Vagina (tissue), 2 donors: ENCODE measurements around the gene RNU1-3. TPM values are rescaled to one million over a fixed set of nuclear protein-coding genes. Genes with fewer than 3 reads are reported as not detected.
"Not testable (repeated sequence)": the region's sequence is repeated elsewhere in the genome, so short reads cannot be mapped to it uniquely, and the experiment has no call there.

Source experiments
- DNase-seq, 2 donors: peaks; one replicate each; pipeline ENCODE4 v3.0.0-alpha.2; 2017; ENCODE audit errors: extremely low spot score in 2 of 2
- H3K27ac ChIP-seq: fragments of 200-600 bp; sonication (generic); one replicate; pipeline ENCODE4 v1.5.1; 2019
- H3K27me3 ChIP-seq: fragments of 200-600 bp; sonication (generic); one replicate; pipeline ENCODE4 v1.5.1; 2019
- H3K36me3 ChIP-seq, 2 donors: fragments of 200-600 bp; sonication (generic); one replicate each; pipeline ENCODE4 v1.5.1; 2017 to 2019
- H3K4me1 ChIP-seq: fragments of 200-600 bp; sonication (generic); one replicate; pipeline ENCODE4 v1.5.1; 2019
- H3K4me3 ChIP-seq, 2 donors: fragments of 200-600 bp; sonication (generic); 1 replicate in 1 of 2; 2 replicates in 1 of 2; pipeline ENCODE4 v1.5.1; 2016 to 2019
- H3K9me3 ChIP-seq: fragments of 200-600 bp; sonication (generic); one replicate; pipeline ENCODE4 v1.5.1; 2019
- CTCF ChIP-seq, 3 experiments: fragments of 450-650 bp in 2 of 3; fragments of 200-600 bp in 1 of 3; sonication (generic) in 1 of 3; IDR thresholded peaks; one replicate each; pipeline ENCODE4 v1.5.1; 2017 to 2019; ENCODE audit warnings: antibody characterized with exemption in 3 of 3, mild to moderate bottlenecking in 2 of 3, moderate library complexity in 2 of 3
- POLR2A ChIP-seq, 2 donors: fragments of 450-650 bp; IDR thresholded peaks; one replicate each; pipeline ENCODE4 v1.6.1; 2017; ENCODE audit warnings: antibody characterized with exemption in 2 of 2, mild to moderate bottlenecking in 2 of 2, moderate library complexity in 2 of 2
- POLR2AphosphoS5 ChIP-seq, 2 donors: sonication (generic); formaldehyde crosslinking; IDR thresholded peaks; one replicate each; pipeline ENCODE4 v1.9.0; 2017; ENCODE audit warnings: antibody characterized with exemption in 2 of 2, mild to moderate bottlenecking in 2 of 2, low read depth in 1 of 2; ENCODE audit not compliant: insufficient read depth in 1 of 2
- intact Hi-C: fragments of 100-400 bp; cut with DNase I; formaldehyde crosslinking; loops from one replicate; pipeline ENCODE4 v1.15.1; 2023
- total RNA-seq: library from RNA; depleted of rRNA; stranded (reverse); fragments of >200 nt; gene quantifications from one replicate; pipeline ENCODE4 v1.2.3, GENCODE V29; 2016

The RNU1-3 gene
- total RNA-seq, 1 donor from 2014 or later = 19,908 TPM

GRCh38 chr1:16644482-16645270, 22.1 kb downstream of the RNU1-3 start:
- intact Hi-C loops = not testable (repeated sequence)
- H3K4me1 ChIP-seq = peaks cover 40% of the 10 kb centered on the region

GRCh38 chr1:16644193-16644481, 22.6 kb downstream of the RNU1-3 start:
- TF ChIP-seq POLR2AphosphoS5 (IDR thresholded peaks at IDR 0.05; ENCODE audit: insufficient read depth in 1 of 2, low read depth in 1 of 2) (no peak), POLR2A (IDR thresholded peaks at IDR 0.05) (no peak), CTCF (IDR thresholded peaks at IDR 0.05) (no peak)
- peak overlapping the region; percentile 64 to 81 for H3K4me3 ChIP-seq
- H3K27me3 ChIP-seq = no peaks in the 10 kb centered on the region
- intact Hi-C loops = no loop called here
- DNase-seq = peak in 1 of 2 donors; percentile 100
- H3K4me1 ChIP-seq = peaks cover 40% of the 10 kb centered on the region
- no peaks in the 10 kb centered on the region for H3K36me3 ChIP-seq
- peak overlapping the region; percentile 88 for H3K27ac ChIP-seq
- no peaks in the 10 kb centered on the region for H3K9me3 ChIP-seq

More at GRCh38 chr1:16644482-16645270, 22.1 kb downstream of the RNU1-3 start:
- Histone ChIP-seq H3K27ac (peak overlapping the region; percentile 88), H3K4me3 (peak overlapping the region; percentile 64 to 81)
- H3K9me3 ChIP-seq, H3K27me3 ChIP-seq, H3K36me3 ChIP-seq: not testable (repeated sequence)
- TF ChIP-seq POLR2A (IDR thresholded peaks at IDR 0.05) (peak in 1 of 2 donors; percentile 5), CTCF (IDR thresholded peaks at IDR 0.05) (peak; percentile 28 to 47 (median 45)), POLR2AphosphoS5 (IDR thresholded peaks at IDR 0.05; ENCODE audit: insufficient read depth in 1 of 2, low read depth in 1 of 2) (peak; percentile 87 to 94)
- peak; percentile 99 to 100 for DNase-seq

- Histone ChIP-seq H3K4me3 (peak overlapping the region; percentile 64 to 81), H3K27ac (peak overlapping the region; percentile 88), H3K4me1 (peaks cover 40% of the 10 kb centered on the region)
- DNase-seq = peak; percentile 90 to 98
- H3K27me3 ChIP-seq, H3K36me3 ChIP-seq, intact Hi-C loops, H3K9me3 ChIP-seq: not testable (repeated sequence)
These were observed 23.1 kb downstream of the RNU1-3 start for GRCh38 chr1:16643476-16644192.

- H3K27ac ChIP-seq, H3K36me3 ChIP-seq, intact Hi-C loops, H3K27me3 ChIP-seq, H3K9me3 ChIP-seq: not testable (repeated sequence)
- peaks cover 40% of the 10 kb centered on the region for H3K4me1 ChIP-seq
- peak; percentile 96 to 100 for DNase-seq
- peak overlapping the region; percentile 64 to 81 for H3K4me3 ChIP-seq
These were observed 23.7 kb downstream of the RNU1-3 start for GRCh38 chr1:16643001-16643411.

- H3K27ac ChIP-seq, H3K9me3 ChIP-seq, H3K4me3 ChIP-seq, H3K27me3 ChIP-seq, H3K36me3 ChIP-seq, intact Hi-C loops: not testable (repeated sequence)
- peak; percentile 93 to 97 for DNase-seq
- peaks cover 40% of the 10 kb centered on the region for H3K4me1 ChIP-seq
These were observed 24.5 kb downstream of the RNU1-3 start for GRCh38 chr1:16642025-16642966.

- intact Hi-C loops, H3K36me3 ChIP-seq, H3K4me3 ChIP-seq, H3K27ac ChIP-seq, H3K9me3 ChIP-seq, H3K27me3 ChIP-seq: not testable (repeated sequence)
- DNase-seq = peak; percentile 42 to 91
- peaks cover 40% of the 10 kb centered on the region for H3K4me1 ChIP-seq
These were observed 25.4 kb downstream of the RNU1-3 start for GRCh38 chr1:16641159-16641975.

GRCh38 chr1:16639091-16640031, 27.4 kb downstream of the RNU1-3 start:
- intact Hi-C loops, H3K9me3 ChIP-seq, H3K27ac ChIP-seq, H3K4me3 ChIP-seq, H3K27me3 ChIP-seq, H3K36me3 ChIP-seq: not testable (repeated sequence)
- DNase-seq = peak in 1 of 2 donors; percentile 98
- H3K4me1 ChIP-seq = peaks cover 32% of the 10 kb centered on the region

- Histone ChIP-seq H3K4me1 (peaks cover 21% of the 10 kb centered on the region), H3K36me3 (peaks cover 0 to 16% of the 10 kb centered on the region in 2 donors)
- H3K4me3 ChIP-seq, intact Hi-C loops, H3K27me3 ChIP-seq, H3K27ac ChIP-seq, H3K9me3 ChIP-seq: not testable (repeated sequence)
- DNase-seq = peak in 1 of 2 donors; percentile 98
These were observed 28.6 kb downstream of the RNU1-3 start for GRCh38 chr1:16637941-16638778.
